ENCODE data around the gene PARP9. TPM values are rescaled to one million over a fixed set of nuclear protein-coding genes. Genes with fewer than 3 reads are reported as not detected.

PARP9 gene
- total RNA-seq, 4 donors from 2014 or later, result 5.9 to 9.6 (median 8.2) TPM

DNA sequence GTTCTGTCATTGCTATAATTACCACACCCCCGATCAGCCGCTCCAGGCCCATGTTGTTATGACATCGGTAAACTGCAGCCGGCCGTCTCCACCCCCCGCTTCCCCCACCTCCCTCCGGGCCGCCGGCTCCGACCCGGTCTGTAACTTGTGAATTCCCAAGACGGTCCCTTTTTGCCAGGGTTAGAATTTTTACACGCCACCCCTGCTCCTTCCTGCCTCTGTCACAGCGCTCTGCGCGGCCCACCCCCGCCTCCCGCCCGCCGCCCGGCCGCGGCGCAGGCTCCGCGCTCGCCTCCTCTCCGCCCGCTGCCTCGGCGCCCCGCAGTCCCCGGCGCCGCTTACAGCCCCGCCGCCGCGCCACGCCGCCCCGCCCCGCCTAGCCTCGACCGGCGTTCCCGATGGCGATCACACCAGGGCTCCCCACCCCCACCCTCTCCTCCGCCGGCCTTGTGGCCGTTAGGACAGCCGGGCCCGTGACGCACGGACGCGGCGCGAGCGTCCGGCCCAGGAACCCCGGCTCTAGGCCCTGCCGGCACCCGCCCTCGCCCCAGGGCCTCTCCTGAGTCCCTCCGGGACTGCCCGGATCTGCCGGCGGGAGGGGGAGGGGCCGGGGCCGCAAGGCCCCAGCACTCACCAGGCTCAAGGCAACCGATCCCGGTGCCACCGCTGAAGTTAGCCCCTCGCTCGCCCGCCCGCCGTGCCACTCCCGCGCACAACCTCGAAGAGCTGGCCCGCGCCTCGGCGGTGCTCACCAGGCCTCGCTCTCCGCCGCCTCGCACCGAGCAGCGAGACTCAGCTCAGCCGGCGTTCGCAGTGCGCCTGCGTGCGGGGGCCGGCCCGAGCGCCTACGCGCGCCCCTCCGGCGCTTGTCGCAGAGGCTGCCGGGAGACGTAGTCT lies 49.7 kb downstream of the PARP9 start, which contains the start of gene KPNA1:
TSS of gene KPNA1 (minus strand) at position 817 of the 897 bp plus-strand sequence. CDS start 18,374 bp downstream, outside the sequence.
- Histone ChIP-seq H3K27ac (peak within 1 kb of the TSS; percentile 94 to 99 (median 97)), H3K4me3 (peak within 1 kb of the TSS; percentile 65 to 94 (median 84)), H3K36me3 (no peaks in the 10 kb centered on the region), H3K9me3 (no peaks in the 10 kb centered on the region), H3K4me1 (peaks cover 39 to 44% of the 10 kb centered on the region in 2 donors), H3K27me3 (no peaks in the 10 kb centered on the region)
- ATAC-seq, result peak; percentile 76 to 84
- intact Hi-C loops (cut with DNase I; ENCODE audit: low total_unique reads), result loop anchor here (1.0 to 5.0 kb wide), 4 partner anchors 50 to 278 kb away; partner anchors contain the start of genes DTX3L, HSPBAP1, MIX23 and PARP9
- peak; percentile 90 to 93 for DNase-seq
- in situ Hi-C loops (cut with MboI; ENCODE audit: low sequenced_read_pairs in 4 of 4), result loop anchor here in 3 of 4 donors (10.0 kb wide), 2 partner anchors 100 to 130 kb away; partner anchors contain the start of genes FAM162A (in 2 of the 3), MIX23 (in 2 of the 3) and WDR5B (in 1 of the 3)
- peak; percentile 99 to 100 for TF ChIP-seq POLR2A (IDR thresholded peaks at IDR 0.05)
- TF ChIP-seq, protein P1, sequence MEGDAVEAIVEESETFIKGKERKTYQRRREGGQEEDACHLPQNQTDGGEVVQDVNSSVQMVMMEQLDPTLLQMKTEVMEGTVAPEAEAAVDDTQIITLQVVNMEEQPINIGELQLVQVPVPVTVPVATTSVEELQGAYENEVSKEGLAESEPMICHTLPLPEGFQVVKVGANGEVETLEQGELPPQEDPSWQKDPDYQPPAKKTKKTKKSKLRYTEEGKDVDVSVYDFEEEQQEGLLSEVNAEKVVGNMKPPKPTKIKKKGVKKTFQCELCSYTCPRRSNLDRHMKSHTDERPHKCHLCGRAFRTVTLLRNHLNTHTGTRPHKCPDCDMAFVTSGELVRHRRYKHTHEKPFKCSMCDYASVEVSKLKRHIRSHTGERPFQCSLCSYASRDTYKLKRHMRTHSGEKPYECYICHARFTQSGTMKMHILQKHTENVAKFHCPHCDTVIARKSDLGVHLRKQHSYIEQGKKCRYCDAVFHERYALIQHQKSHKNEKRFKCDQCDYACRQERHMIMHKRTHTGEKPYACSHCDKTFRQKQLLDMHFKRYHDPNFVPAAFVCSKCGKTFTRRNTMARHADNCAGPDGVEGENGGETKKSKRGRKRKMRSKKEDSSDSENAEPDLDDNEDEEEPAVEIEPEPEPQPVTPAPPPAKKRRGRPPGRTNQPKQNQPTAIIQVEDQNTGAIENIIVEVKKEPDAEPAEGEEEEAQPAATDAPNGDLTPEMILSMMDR (IDR thresholded peaks at IDR 0.05 in 4 of 5, conservative IDR thresholded peaks at IDR 0.05 in 1 of 5), result no peak

DNA sequence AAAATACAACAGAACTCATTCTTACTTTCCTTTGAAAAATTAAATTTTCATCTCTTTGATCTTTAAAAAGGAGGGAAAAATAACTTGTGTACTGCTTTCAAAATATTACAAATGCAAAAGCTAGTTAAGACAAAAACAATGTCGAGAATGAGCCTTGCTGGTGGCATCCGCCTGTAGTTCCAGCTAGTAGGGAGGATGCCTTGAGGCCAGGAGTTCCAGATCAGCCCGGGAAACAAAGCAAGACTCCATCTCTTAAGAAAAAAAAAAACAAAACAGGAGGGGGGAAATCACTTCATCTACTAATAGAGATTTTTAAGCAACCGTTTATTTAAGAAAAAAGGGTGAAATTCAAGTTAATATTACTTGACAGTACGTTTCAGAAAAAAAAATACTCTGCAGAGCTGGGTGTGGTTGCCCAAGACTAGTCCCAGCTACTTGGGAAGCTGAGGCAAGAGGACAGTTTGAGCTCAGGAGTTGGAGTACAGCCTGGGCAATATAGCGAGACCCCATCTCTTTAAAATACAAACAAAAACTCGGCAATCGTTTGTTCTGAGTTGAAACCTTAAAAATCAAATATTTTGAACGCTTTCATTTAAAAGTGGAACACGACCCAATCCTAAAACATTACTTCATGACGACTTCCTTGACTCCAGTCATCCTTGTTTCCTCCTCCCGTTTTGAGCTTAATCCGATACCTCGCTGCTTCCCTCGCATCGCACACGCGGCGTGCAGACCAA lies 50.5 kb downstream of the PARP9 start:
- in situ Hi-C loops (cut with MboI; ENCODE audit: low sequenced_read_pairs in 4 of 4), result loop anchor here in 3 of 4 donors (10.0 kb wide), 2 partner anchors 99 to 129 kb away; partner anchors contain the start of genes FAM162A (in 2 of the 3), MIX23 (in 2 of the 3) and WDR5B (in 1 of the 3)

DNA sequence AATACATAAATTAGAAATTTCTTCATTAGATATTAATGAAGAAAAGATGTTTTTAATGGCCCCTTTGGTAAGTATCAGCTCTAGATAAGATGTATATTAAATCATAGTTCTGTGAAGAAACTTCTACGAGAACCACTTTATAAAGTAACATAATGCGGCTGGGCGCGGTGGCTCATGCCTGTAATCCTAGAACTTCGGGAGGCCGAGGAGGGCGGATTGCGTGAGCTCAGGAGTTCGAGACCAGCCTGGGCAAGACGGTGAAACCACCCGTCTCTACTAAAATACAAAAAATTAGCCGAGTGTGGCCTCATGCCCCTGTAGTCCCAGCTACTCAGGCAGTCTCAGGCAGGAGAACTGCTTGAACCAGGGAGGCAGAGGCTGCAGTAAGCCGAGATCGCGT lies 51.8 kb downstream of the PARP9 start:
- in situ Hi-C loops (cut with MboI; ENCODE audit: low sequenced_read_pairs in 4 of 4), result loop anchor here in 3 of 4 donors (10.0 kb wide), 2 partner anchors 97 to 127 kb away; partner anchors contain the start of genes FAM162A (in 2 of the 3), MIX23 (in 2 of the 3) and WDR5B (in 1 of the 3)
- intact Hi-C loops (cut with DNase I; ENCODE audit: low total_unique reads), result loop anchor here (5.0 kb wide), 1 partner anchor 280 kb away; the partner anchor contains the start of gene HSPBAP1
- peaks cover 56 to 63% of the 10 kb centered on the region in 2 donors for H3K4me1 ChIP-seq
- H3K4me3 ChIP-seq, result peak overlapping the region in 3 of 4 donors; percentile 23 to 94 (median 65)
- no peaks in the 10 kb centered on the region for H3K36me3 ChIP-seq
- TF ChIP-seq POLR2A (IDR thresholded peaks at IDR 0.05), result no peak
- TF ChIP-seq, protein P1 (IDR thresholded peaks at IDR 0.05 in 4 of 5, conservative IDR thresholded peaks at IDR 0.05 in 1 of 5), result no peak
- no peak for DNase-seq
- H3K9me3 ChIP-seq, result no peaks in the 10 kb centered on the region
- H3K27me3 ChIP-seq, result no peaks in the 10 kb centered on the region
- no peak for ATAC-seq
- peak overlapping the region; percentile 94 to 99 (median 97) for H3K27ac ChIP-seq

More for the DNA sequence above, 50.5 kb downstream of the PARP9 start:
- intact Hi-C loops (cut with DNase I; ENCODE audit: low total_unique reads), result loop anchor here (1.0 to 5.0 kb wide), 4 partner anchors 51 to 279 kb away; partner anchors contain the start of genes DTX3L, HSPBAP1, MIX23 and PARP9
- Histone ChIP-seq H3K27ac (peak overlapping the region; percentile 94 to 99 (median 97)), H3K4me3 (peak overlapping the region; percentile 65 to 94 (median 84)), H3K27me3 (no peaks in the 10 kb centered on the region), H3K9me3 (no peaks in the 10 kb centered on the region), H3K36me3 (no peaks in the 10 kb centered on the region), H3K4me1 (peaks cover 47 to 52% of the 10 kb centered on the region in 2 donors)
- TF ChIP-seq, protein P1 (IDR thresholded peaks at IDR 0.05 in 4 of 5, conservative IDR thresholded peaks at IDR 0.05 in 1 of 5), result no peak
- peak; percentile 11 to 49 for TF ChIP-seq POLR2A (IDR thresholded peaks at IDR 0.05)
- ATAC-seq, result peak; percentile 24 to 31
- peak in 1 of 2 donors; percentile 38 for DNase-seq
